ENCODE measurements around the gene UQCRH.

The UQCRH gene

DNA sequence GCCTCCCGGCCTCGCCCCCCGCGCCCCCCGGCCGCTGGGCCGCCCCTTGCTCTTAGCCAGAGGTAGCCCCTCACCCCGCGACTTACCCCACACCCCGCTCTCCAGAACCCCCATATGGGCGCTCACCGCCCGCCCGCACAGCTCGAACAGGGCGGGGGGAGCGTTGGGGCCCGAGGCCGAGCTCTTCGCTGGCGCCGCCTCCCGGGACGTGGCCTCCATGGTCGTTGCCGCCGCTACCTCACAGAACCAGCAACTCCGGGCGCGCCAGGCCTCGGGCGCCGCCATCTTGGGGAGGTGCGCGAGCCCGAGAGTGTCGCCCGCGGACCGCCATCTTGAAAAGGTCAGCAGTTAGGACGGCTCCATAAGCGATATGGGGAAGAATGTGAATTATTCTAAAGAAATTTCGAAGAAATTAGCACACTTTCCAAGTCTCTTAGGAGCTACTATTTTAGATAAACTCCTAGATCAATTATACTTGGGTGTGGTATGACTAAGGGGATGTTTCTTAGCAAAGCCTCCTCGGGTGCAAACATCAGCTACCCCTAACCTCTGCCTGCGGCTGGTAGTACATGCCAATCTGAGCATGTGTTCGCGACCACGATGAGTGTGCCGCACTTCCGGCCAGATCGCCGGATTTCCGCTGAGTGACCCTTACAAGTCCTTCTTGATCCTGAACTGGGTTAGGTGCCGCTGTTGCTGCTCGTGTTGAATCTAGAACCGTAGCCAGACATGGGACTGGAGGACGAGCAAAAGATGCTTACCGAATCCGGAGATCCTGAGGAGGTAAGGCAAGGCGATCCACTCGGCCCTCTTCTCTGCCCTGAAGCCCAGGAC is at the start of gene UQCRH, which contains the start of gene LRRC41:
TSS of gene UQCRH (plus strand) at position 661 of the 834 bp plus-strand sequence. CDS start at position 730, 69 bp downstream.
TSS of gene LRRC41 (minus strand) at position 579 of the 834 bp plus-strand sequence. CDS start at position 285, 294 bp downstream.
- peak; percentile 94 for DNase-seq

- DNase-seq = no peak
Measured at GRCh38 chr1:46254668-46255067, 48.8 kb upstream of the UQCRH start.

GRCh38 chr1:46256523-46256922 is 47.0 kb upstream of the UQCRH start:
- DNase-seq = no peak

DNA sequence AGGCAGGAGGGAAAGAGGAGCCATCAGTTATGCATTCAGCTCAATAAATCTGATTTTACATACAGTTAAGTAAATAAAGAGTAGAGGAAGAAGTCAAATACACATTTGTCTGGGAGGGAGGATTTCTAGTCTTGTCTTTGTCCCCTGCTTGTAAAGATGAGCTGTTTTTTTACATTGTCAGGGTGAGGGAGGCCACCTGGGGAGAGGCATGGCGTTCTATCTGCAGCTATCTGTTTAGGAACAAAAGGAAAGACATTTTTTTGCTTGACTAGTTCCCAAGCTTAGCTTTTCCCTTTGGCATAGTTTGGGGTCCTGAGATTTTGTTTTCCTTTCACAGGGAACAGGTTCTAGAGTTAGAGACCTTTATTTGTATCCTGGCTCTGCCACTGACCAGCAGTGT is 41.0 kb upstream of the UQCRH start:
- no peak for DNase-seq

- no peak for DNase-seq
Measured at GRCh38 chr1:46263146-46263545, 40.4 kb upstream of the UQCRH start.

GRCh38 chr1:46268578-46268977 is 34.9 kb upstream of the UQCRH start:
- no peak for DNase-seq

DNA sequence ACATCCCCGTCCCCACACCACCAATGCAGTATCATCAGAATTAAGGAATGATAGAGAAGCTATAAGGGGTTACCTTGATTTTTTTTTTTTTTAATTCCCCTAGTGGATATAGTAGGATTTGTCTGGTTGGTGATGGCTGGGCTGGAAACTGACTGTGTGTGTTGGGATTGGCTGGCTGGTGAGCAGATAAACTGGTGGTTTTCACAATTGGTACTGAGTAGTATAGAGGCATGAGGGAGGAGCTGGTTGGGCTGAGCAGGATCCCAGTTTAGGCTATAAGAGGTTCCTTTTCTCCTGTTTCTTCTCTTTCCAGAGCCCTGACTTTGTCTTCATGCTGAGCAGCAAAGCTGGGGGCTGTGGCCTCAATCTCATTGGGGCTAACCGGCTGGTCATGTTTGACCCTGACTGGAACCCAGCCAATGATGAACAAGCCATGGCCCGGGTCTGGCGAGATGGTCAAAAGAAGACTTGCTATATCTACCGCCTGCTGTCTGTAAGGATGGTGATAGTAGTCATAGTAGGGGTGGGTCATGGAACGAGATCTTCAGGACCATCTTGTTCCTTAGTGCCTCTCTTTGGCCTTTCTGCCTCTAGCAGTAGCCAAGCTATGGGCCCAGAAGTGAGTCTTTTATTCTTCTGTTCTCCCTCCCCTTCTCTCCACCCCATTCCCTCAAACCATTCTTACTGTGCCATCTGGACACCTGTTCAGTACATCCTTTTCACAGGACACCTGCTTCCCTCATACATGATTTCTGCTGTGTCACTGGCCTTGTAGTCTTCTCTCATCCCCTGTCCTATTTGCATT is 29.1 kb upstream of the UQCRH start:
- no peak for DNase-seq

GRCh38 chr1:46275030-46275337 is 28.5 kb upstream of the UQCRH start:
- DNase-seq = no peak

GRCh38 chr1:46277658-46278373 is 25.7 kb upstream of the UQCRH start:
- DNase-seq = no peak

- no peak for DNase-seq
Measured at GRCh38 chr1:46278807-46279206, 24.7 kb upstream of the UQCRH start.

GRCh38 chr1:46280092-46280491 is 23.4 kb upstream of the UQCRH start:
- no peak for DNase-seq

GRCh38 chr1:46281021-46281420 is 22.5 kb upstream of the UQCRH start:
- DNase-seq = no peak

GRCh38 chr1:46284058-46284457 is 19.4 kb upstream of the UQCRH start:
- no peak for DNase-seq

DNA sequence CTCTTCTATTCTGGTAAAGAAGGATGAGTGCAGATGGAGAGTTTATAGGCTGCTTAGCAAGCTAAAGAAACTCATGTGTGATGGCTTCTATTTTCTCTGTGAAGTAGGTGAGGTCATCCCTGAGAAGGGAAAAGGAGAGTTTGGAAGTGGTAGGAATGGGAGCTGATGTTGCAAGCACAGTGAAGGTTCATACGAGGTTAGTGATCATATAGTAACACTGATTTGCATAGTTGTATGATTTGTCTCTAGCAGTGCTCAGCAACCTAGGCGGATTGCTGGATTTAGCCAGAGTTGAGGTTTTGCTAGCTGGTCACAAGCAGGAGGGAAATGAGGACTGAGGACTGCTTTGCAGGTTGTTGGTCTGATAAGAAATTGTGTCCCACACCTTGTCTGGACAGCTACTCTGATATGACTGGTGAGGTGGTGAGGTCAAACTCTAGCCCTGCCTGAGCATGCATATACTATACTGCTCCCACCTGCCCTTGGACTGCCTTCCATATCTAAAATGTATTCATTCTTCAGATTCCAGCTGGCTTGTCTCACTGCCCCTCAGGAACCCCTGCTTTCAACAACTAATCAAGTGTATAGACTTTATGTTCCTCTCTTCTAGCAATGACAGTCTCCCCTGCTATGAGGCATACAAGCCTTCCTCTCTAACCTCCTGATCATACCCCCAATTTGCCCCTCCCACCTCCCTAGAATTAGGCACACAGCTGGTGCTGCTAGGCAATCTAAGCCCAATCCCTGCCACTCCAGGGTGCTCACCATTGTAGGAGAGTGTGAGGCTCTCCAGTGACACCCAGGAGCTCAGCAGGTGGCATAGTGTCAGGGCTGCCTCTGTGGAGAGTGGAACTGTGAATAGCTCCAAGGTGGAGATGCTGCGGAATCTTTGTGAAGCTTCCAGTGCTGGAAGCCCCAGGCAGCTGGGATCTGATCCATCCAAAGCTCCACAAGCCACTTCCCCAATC is 18.6 kb upstream of the UQCRH start:
- no peak for DNase-seq

GRCh38 chr1:46285730-46286477 is 17.6 kb upstream of the UQCRH start:
- peak; percentile 17 for DNase-seq

DNA sequence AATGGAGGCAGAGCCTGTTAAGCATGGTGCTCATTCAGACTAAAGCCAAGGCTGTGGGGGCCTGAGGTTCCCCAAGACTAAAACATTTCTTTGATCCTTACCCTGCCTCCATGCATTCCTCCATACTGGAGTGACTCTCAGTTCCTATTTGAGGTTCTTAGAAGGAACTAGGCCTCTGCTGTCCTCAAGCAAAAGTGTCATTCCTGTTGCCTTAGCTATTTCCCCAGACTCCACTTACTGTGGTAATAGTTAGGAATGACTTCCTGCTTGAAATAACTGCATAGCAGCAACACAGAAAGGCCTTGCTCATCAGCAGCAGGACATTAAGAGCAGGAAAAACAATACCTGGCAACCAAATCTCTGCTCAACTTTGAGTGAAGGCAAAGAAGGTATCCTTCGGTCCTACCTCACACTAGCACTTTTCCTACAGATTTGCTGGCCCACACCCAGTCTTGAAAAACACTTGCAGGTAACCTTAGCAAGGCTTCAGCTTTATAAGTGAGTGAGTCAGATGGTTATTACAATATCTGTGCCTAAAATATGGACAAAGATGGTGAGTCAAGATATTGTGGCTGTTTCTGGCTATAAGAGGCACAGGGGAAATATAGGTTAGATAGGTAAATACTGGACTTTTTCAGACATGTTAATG is 14.9 kb upstream of the UQCRH start:
- no peak for DNase-seq

GRCh38 chr1:46289134-46289494 is 14.4 kb upstream of the UQCRH start:
- DNase-seq = no peak

DNA sequence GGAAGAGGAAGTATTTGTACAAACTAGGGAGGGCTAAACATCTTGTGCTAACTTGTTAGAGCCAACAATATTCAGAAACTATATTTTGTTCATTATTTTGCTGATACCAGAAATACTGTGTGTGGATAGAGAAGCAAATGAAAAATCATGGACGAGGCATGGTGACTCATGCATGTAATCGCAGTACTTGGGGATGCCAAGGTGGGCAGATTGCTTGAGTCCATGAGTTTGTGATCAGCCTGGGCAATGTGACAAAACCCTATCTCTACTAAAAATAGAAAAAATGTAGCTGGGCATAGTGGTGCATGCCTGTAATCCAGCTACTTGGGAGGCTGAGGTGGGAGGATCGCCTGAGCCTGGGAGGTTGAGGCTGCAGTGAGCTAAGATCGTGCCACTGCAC is 13.5 kb upstream of the UQCRH start:
- DNase-seq = no peak

GRCh38 chr1:46295306-46295705 is 8.2 kb upstream of the UQCRH start:
- no peak for DNase-seq

- no peak for DNase-seq
Measured at GRCh38 chr1:46298387-46298786, 5.1 kb upstream of the UQCRH start.
